Measurements from ENCODE around the gene NTPCR.

- TF ChIP-seq CTCF (IDR thresholded peaks at IDR 0.05) = no peak
- TF ChIP-seq POLR2A (IDR thresholded peaks at IDR 0.05) = no peak
Observed at GRCh38 chr1:232985882-232986526, 35.6 kb downstream of the NTPCR start.
